Esophagus mucosa (tissue), 1 donor: Measurements from ENCODE around the gene RASSF4. TPM values are rescaled to one million over a fixed set of nuclear protein-coding genes. Genes with fewer than 3 reads are reported as not detected.

Experiments
- ATAC-seq: fragments of 200-7000 bp; cut with Tn5 transposase; one replicate; pipeline ENCODE4 v1.9.1; 2020
- total RNA-seq: library from RNA; stranded (reverse); gene quantifications from one replicate; pipeline ENCODE4 v1.2.4, GENCODE V29; 2023
- donor health status: DM: yes; HTN: yes; CAD: no.

Gene RASSF4
- total RNA-seq, 1 donor from 2014 or later: 2.3 TPM

DNA sequence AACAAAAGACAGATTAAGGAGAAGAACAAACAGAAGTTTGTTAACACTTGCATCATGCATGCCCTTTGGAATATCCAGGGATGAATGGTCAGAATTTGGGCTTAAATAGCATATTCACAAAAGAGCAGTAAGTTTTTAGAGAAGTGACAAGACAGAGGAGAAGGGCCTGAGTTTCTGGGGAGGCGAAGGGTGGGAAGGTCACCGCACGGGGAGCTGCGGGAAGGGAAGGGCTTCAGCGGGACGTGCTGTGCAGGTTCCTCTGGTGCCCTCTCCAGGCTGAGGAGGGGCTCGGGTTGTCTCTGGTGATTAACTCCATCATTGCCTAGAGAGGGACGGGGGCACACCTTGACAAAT, 30.7 kb downstream of the RASSF4 start:
- ATAC-seq: no peak

DNA sequence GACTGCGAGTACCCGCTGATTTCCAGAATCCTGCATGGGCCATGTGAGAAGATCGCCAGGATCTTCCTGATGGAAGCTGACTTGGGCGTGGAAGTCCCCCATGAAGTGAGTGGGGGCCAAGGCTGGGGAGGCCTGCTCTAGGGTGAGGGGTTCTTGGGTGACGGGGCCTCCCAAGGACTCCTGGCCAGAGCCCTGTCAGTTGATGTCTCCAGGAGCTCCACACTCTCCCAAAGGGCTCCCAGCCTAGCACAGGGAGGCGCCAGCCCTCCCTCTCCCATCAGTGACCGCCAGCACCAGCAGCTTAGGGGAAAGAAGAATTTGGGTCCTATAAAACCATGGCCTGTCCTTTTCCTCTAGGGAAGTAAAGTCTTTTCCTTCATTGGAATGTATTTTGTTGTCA, 31.4 kb downstream of the RASSF4 start:
- ATAC-seq: no peak

DNA sequence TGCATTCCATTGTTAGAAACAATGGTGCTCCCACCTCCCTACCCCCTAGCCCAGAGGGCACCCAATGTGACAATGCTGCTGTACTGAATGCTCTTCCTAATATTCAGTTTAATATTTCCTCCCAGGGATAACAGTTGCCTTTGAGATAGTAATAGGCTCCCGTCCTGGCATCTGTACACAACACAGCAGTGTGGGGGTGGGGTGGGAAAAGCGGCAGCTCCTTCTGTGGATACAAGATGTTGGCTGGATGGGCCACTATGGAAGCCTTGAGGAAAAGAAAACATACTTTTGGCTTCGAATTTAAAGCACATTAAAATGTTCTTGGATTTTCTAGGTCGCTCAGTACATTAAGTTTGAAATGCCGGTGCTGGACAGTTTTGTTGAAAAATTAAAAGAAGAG, 32.0 kb downstream of the RASSF4 start:
- no peak for ATAC-seq

DNA sequence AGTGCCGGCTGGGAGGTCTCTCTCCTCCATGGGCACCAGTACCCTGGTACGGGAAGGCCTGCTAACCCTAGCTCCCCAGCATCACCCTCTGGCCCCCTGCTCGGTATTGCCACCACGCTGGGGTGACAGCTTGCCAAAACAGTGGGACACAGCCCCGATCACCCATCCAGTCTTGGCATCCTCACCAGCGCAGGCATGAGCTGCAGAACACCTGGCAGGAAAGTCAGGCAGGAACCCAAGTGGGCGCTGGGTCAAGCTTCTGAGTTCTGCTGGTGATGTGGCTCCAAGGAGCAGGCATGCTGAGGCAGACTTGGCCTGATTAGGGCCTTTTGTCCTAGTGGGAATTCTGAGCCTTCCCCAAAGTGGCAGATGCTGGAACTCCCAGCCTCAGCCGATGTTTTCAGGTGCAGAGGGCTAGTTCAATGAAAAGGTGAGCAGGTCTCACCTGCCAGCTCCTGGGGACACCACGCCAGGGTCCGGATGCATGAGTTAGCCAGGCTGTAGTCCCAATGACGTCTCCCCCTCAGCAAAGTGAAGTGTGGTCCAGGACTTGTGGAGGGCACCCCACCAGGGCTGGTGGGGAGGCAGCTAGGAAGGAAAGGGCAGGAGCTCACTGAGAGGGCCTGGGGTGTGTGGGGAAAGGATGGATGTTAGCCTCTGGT, 32.6 kb downstream of the RASSF4 start:
- ATAC-seq: no peak

DNA sequence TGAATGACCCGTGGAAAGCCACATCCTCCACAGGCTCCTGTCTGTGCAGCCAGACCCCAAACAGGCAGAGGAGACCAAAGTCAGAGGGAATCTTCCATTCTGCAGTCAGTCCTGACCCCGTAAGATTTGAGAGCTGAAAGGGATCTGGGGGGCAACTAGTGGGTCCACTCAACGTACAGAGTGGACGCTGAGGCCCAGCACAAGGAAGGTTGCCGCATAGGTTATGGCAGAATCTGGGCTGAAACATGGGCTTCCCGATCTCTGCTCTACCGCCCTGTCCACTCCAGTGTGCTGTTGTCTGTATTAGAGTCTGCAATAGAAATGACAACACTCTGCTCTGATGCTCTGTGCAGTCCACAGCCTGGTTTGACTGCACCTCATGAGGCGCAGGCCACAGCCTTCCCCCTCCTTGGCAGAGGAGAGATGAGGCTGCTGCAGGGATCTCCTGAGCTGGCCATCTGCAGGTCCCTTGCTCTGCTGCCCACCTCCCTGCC, 33.2 kb downstream of the RASSF4 start:
- no peak for ATAC-seq

DNA sequence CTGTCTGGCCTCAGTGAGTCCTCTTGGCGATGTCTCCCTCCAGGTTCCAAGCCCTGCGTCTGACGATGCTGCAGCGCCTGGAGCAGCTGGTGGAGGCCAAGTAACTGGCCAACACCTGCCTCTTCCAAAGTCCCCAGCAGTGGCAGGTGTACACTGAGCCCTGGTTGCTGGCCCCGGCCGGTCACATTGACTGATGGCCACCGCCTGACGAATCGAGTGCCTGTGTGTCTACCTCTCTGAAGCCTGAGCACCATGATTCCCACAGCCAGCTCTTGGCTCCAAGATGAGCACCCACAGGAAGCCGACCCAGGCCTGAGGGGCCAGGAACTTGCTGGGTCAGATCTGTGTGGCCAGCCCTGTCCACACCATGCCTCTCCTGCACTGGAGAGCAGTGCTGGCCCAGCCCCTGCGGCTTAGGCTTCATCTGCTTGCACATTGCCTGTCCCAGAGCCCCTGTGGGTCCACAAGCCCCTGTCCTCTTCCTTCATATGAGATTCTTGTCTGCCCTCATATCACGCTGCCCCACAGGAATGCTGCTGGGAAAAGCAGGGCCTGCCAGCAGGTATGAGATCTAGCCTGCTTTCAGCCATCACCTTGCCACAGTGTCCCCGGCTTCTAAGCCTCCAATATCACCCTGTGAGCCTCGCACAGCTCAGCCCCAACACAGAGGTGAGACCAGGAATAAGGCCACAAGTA, 33.8 kb downstream of the RASSF4 start:
- ATAC-seq: no peak

DNA sequence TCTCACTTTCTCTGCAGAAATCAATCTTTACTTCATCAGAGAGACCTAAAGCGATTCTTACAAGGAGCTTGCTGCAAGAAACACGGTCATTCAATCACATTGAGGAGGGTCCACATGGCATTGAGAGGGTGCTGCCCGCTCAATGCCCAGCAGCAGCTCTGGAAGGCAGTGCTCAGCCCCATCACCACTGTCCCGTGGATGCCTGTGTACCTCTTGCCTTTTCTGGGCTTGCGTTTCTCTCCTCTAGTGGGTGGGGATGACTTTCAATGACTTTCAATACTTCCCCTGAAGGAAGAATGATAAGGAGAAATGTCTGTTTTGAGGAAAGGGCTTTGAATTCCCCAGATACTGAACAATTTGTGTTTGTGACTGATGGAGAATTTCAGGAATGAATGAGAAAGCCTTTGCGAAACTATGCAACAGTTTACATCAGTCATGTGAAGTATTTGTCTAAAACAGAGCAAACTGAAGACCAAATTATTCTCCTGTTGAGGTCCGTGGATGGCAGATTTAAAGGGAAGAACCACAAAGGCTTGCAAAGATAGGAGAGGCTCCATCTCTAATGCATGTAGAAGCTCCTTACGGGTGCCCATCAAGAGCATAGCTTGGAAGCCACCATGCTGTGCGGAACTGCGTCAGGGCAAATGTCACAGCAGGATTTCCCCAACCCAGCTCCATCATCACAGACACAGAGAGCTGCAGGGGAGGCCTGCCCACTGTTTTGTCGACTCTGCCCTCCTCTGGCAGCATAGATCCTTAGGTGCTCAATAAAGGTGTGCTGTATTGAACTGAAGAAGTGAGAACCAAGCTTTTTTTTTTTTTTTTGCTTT, 34.5 kb downstream of the RASSF4 start:
- ATAC-seq: no peak

DNA sequence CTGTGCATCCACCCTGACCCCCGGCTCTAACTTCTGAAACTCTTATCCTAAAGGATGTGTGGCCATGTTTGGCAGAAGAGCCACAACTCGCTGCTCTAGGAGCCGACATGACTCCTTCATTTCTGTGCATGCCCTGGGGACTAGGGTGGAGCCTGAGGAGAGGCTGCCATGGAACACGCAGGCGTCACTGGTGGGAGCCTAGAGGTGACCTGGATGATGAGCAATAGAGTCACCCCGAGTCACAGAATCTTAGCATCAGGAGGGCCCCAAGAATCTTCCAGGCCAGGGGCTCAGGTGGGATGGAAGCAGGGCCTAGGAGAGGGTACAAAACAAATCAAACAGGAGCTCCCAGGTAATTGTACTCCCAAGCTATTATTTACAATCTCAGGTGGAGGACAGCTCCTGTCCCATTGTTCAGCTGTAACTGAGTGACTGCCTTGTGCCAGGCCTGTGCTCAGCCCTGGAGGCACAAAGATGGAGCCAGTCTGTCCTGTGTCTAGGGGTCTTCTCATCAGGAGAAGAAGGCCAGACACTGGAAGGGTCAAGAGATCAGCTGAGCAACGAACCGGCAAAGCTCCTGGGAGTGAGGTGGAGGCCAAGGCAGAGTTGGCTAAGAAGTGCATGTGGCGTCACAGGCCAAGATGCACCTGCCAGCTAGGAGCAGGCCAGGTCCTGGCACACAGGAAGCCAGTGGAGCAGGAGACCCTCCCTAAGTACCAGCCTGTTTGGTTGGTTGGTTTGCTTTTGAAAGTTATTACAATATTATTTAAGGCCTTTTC, 35.3 kb downstream of the RASSF4 start:
- ATAC-seq: peak; percentile 68

DNA sequence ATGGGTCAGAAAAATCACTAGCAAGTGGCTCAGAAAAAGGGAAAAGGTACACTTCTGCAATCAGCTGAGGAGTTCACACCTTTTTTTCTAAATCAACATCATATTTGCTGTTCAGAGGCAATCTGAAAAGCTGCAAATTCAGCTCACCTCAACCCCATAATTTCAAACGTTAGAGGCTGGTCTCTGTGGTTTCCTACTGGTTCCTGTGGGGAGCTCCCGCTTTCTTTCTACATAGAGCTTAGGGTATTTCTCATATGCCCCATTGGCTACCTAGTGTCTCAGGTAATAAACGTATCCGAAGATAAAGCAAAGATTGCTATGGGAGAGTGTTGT, 35.9 kb downstream of the RASSF4 start:
- no peak for ATAC-seq

DNA sequence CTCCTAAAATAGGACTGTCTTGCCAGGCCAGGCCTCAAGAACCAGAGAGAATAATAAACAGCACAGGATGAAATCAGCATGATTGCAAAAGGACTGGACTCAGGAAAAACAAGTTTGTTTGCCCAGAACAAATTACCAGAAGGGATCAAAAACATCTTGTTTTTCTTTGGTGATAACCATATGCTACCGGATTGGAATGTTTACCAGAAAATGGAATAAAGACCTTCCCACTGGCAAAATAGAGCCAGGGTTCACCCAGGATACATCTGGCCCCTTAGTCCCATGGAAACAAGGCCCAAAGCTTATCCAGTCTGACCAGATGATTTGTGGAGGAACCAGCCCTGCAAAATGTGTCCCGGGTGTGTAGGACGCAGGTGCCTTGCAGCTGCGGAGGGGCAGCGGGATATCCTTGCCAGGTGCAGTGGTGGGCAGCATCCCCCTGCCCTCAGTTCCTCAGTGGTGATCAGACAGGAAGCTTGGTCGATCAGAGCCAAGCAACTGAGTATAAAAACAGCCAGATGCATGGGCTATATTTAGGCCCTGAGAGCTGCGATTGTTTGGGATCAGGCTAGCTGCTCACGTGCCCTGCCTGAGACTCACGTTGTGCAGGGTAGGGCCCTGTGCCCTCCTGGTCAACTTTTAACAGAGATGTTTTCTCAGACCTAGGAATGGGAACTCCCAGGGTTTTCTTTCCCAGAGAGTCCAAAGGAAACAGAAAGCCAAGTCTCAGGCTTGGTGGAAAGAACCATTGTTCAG, 36.5 kb downstream of the RASSF4 start:
- ATAC-seq: no peak

DNA sequence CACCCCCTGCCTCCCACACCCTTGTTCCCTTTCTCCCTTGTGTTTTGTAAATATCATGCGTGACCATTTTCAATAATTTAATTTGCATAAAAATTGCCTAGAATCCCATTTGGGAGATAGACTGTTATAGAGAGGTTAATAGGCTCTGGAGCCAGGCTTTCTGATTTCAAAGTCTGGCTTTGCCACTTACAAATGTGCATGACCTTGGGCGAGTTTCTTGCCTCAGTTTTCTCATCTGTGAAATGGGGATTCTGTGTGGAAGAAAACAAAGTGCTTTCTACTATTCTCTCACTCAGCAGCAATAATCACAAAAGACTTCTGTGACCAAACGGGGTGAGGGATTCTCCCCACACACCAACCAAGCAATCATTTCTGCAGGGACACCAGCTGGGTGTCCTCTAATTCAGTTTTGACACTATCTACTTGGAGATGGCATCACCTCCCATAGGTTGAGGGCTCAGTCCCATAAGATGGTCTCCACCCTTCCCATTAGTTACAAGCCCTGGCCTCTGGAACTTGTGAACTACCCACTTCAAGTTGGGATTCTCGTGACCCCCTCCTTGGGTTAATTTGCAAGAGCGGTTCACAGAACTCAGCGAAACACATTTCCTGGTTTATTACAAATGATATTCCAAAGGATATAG, 37.6 kb downstream of the RASSF4 start:
- ATAC-seq: no peak

DNA sequence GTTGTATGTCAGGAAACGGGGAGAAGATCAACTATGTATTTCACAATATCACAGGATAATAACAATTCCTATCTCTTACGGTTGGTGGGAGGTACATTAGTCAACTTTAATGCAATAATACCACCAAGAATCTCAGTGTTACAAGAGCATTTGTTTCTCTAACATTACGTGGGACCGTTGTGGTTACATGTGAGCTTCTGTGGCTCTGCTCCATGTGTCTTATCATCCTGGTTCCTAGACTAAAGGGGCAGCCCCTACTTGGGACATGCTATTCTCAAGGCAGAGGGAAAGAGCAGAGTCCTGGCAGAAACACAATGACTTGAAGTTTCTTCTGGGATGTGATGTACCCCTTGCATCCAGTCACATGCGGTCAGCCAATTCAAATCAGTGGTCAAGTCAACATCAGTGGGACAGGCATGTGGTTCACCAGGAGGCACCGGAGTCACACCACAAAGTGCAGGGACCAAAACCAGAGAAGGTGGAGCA, 38.6 kb downstream of the RASSF4 start:
- no peak for ATAC-seq

DNA sequence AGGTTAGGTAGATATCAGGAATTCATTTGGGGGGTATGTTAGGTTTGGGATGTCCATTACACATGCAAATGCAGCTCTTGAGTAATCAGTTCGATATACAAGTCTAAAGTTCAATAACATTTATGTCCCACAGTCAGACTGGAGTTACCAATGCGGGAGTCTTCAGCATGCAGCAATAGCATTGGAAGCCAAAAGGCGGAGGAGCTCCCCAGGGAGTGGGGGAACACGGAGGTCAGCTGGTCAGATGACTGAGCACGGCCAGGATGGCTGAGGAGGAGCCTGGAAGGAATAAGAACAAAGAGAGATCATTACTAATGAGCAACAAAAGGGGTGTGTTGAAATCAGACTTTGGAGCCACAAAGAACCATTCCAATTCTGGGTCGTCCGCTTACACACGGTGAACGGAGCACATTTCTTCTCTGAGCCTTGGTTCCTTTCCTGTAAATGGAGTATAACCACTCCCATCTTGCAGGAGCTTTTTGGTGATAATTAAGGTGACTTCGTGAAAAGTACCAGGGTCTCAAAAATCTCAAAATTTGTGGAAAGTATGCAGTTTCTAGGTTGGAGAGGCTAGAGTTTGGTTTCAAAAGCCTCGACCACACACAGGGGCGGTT, 40.6 kb downstream of the RASSF4 start:
- peak; percentile 19 for ATAC-seq

DNA sequence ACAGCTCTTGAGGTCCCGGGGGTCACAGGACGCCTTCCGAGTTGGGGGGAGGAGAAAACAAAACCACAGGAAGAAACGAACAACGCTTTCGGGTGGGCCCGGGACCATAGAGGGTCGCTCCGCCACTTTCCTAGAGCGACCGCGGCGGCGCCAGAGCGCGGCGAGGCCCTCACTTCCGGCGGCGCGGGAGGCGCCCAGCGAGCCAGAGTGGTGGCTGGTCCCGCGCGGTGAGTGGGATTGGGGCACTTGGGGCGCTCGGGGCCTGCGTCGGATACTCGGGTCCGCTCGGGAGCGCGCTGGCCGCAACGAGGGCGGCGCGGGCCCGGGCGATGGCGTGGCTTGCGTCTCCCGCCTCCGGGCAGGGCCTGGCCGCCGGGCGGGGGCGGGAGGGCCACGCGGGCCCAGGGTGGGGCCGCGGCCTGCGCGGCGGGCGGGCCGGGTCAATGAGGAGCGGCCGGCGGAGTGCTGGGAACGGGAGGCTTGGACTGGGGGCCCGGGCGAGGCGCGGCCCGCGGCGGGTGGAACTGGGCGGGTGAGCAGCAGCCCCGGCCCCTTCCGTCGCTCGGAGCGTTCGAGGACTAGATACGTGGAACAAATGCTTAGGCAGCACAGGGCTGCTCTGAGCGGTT, 41.3 kb downstream of the RASSF4 start, which contains the start of gene ZNF22:
TSS of gene ZNF22 (plus strand) at position 172 of the 629 bp plus-strand sequence. CDS start 2,446 bp downstream, outside the sequence.
- peak; percentile 82 for ATAC-seq

DNA sequence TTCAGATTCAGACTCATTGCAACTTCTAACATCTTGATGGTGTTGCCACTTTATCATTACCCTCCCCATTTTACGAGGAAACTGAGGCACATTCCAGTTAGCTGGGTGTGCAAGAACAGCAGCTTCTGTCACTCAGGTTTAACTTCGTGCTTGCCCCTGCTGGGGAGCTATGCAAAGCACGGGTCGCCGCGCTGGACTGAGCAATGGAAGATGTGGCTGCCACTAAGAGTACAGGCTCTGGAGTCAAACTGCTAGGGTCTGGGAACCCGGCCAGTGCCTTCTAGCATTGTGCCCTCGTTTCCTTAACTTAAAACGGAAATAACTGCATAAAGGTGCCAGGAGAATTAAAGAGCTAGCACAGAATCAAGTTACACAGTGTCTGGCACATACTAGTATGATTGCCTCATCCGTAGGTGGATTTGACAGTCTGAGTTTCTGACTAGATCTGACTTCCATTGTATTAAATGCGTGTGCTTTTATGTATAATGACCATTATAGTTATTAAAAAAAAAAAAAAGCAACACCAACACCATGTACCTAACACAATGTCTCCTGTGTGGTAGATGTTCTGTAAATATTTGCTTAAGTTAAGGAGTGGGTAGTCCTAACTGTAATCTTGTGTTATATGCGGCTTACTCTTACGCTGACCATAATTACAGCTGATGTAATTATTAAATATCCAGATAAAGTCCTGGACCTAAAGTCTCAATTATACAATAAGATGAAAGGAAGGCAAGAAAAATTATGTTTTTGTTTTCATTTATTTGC, 42.0 kb downstream of the RASSF4 start:
- peak; percentile 84 for ATAC-seq

DNA sequence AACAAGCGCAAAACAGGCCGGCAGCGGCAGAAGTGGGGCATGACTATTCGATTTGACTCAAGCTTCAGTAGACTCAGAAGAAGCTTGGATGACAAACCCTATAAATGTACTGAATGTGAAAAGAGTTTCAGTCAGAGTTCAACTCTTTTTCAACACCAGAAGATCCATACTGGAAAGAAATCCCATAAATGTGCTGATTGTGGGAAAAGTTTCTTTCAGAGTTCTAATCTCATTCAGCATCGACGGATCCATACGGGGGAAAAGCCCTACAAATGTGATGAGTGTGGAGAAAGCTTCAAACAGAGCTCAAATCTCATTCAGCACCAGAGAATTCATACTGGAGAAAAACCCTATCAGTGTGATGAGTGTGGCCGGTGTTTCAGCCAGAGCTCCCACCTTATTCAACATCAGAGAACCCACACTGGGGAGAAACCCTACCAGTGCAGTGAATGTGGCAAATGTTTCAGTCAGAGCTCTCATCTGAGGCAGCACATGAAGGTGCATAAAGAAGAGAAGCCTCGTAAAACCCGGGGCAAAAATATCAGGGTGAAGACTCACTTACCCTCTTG, 43.9 kb downstream of the RASSF4 start:
- ATAC-seq: no peak

DNA sequence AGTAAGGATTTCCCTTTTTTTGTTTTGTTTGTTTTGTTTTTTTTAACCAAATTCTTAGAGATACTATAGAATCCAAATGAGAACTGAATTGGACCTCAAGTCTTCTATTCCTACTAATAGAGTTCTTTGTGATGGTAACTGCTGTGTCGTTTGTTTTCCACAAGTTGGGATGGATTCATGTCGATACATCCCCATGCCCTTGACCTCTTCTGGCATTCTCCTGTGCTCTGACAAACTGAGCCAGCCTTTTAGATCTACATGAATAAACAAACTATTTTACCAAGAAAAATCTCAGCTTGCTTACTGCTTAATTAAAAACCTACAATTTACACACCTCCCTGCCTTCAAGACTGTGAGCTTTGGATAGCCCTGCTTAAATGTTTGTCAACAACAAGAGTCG, 45.1 kb downstream of the RASSF4 start:
- ATAC-seq: no peak

DNA sequence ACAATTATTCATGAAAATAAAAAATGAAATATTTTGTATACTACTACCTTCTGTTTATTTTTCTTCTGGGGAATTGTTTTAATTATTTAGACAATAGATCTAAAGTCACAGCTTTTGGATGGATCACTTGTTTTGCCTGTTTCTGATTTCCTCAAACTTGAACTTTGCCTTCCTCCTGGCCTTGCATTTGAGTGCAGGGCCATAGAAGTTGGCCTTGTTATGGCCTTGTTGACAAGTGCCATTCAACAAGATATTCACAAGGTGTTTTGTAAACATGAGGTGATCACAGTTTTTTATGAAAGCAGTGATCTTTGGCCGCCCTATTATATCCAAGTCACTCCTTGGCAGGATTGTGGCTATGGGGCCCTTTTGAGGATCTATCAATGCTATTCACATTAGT, 45.7 kb downstream of the RASSF4 start:
- no peak for ATAC-seq
